ENCODE results near the gene ERAS.
"Not testable (repeated sequence)": the region's sequence is repeated elsewhere in the genome, so short reads cannot be mapped to it uniquely, and the experiment has no call there.

Gene ERAS

DNA sequence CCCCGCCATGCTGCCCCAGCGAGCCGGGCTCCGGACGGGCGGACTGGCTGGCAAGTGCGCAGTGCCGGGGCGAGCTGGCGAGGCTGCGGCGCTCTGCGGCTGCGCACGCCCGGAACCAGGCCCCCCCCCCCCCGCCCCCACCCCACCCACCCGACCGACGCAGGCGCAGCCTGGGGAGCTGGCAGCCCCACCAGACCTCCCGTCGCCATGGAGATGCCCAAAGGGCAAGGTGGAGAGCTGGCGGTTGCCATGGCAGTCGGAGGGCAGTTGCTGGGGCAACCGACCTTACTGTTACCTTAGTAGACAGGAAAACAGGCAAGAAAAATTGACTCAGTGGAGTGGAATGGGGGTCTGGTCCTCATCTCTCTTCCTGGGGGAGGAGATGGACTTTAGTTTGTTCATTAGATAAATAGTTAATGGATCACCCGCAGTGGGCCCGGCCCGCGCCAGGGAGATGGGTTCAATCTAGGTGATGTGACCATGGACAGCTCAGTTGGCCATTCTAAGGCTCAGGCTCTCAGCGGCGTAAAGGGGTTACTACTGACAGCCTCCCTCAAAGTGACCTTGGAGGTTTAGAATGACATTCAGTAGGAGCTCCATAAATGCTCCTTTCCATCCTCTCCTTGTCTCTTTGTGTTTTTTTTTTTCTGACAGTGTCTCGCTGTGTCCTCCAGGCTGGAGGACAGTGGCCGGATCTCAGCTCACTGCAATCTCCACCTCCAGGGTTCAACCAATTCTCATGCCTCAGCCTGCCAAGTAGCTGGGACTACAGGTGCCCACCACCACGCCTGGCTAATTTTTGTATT is 9.4 kb downstream of the ERAS start, which contains the start of gene PCSK1N:
Gene PCSK1N (minus strand): TSS at position 87 of the 806 bp plus-strand sequence. CDS start 78 bp downstream, at position 9.
- Mint-ChIP-seq H3K9me3 (ENCODE audit: low read depth) (no peaks in the 10 kb centered on the region), H3K4me1 (ENCODE audit: low read depth) (peaks cover 16% of the 10 kb centered on the region), H3K4me3 (peak within 1 kb of the TSS; percentile 89), H3K27me3 (no peaks in the 10 kb centered on the region), H3K27ac (peak within 1 kb of the TSS; percentile 58), H3K36me3 (no peaks in the 10 kb centered on the region)

- Mint-ChIP-seq H3K4me1 (ENCODE audit: low read depth) (peaks cover 5% of the 10 kb centered on the region), H3K27me3 (no peaks in the 10 kb centered on the region), H3K4me3 (no peak overlapping the region)
Observed at GRCh38 chrX:48839686-48840085, 13.4 kb downstream of the ERAS start.

GRCh38 chrX:48848847-48849246 is 22.5 kb downstream of the ERAS start:
- Mint-ChIP-seq H3K9me3 (ENCODE audit: low read depth) (no peaks in the 10 kb centered on the region), H3K36me3 (no peaks in the 10 kb centered on the region), H3K27me3 (peaks cover 1% of the 10 kb centered on the region), H3K4me1 (ENCODE audit: low read depth) (peaks cover 6% of the 10 kb centered on the region), H3K27ac (no peak overlapping the region), H3K4me3 (no peak overlapping the region)

More at GRCh38 chrX:48839686-48840085, 13.4 kb downstream of the ERAS start:
- H3K9me3 Mint-ChIP-seq (ENCODE audit: low read depth) = no peaks in the 10 kb centered on the region
- no peak overlapping the region for H3K27ac Mint-ChIP-seq
- no peaks in the 10 kb centered on the region for H3K36me3 Mint-ChIP-seq

GRCh38 chrX:48852857-48853256 is 26.5 kb downstream of the ERAS start:
- Mint-ChIP-seq H3K4me1 (ENCODE audit: low read depth) (peaks cover 10% of the 10 kb centered on the region), H3K36me3 (no peaks in the 10 kb centered on the region), H3K27ac (no peak overlapping the region), H3K9me3 (ENCODE audit: low read depth) (no peaks in the 10 kb centered on the region), H3K27me3 (peaks cover 6% of the 10 kb centered on the region), H3K4me3 (no peak overlapping the region)

GRCh38 chrX:48853494-48853893 is 27.2 kb downstream of the ERAS start:
- H3K27me3 Mint-ChIP-seq; H3K4me3 Mint-ChIP-seq; H3K27ac Mint-ChIP-seq; H3K9me3 Mint-ChIP-seq (ENCODE audit: low read depth); H3K36me3 Mint-ChIP-seq: not testable (repeated sequence)
- H3K4me1 Mint-ChIP-seq (ENCODE audit: low read depth) = peaks cover 10% of the 10 kb centered on the region

DNA sequence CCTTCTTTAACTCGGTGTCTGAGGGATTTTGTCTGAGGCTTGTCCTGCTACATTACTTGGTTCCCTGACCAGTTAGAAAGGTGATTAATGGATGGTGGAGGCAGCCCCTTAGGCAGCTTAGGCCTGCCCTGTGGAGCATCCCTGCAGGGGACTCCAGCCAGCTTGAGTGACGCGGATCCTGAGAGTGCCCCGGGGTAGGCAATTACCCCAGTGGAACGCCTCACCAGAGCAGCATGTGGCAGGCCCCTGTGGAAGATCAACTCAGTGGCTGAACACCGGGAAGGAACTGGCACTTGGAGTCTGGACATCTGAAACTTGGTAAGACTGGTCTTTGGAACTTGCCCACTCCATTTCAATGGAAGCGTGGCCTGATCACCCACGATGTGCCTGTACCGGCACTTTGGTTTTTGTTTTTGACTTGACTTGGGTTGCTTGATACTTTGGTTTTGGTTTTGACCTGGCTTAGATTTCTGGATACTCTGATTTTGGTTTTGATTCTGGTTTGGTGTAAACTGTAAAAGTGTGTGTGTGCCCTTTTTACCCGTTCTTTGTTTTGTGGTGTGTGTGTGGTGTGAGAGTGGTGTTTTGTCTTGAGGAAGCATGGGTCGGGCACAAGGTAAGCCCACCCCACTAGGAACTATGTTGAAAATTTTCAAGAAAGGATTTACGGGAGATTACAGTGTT is 27.9 kb downstream of the ERAS start:
- not testable (repeated sequence) for H3K27me3 Mint-ChIP-seq

GRCh38 chrX:48854898-48855297 is 28.6 kb downstream of the ERAS start:
- peak overlapping the region; percentile 50 for H3K27ac Mint-ChIP-seq

More for the DNA sequence above, 27.9 kb downstream of the ERAS start:
- not testable (repeated sequence) for H3K36me3 Mint-ChIP-seq; H3K4me3 Mint-ChIP-seq; H3K4me1 Mint-ChIP-seq (ENCODE audit: low read depth); H3K9me3 Mint-ChIP-seq (ENCODE audit: low read depth); H3K27ac Mint-ChIP-seq

GRCh38 chrX:48864210-48864609 is 37.9 kb downstream of the ERAS start:
- H3K9me3 Mint-ChIP-seq (ENCODE audit: low read depth) = no peaks in the 10 kb centered on the region
- H3K27me3 Mint-ChIP-seq = no peaks in the 10 kb centered on the region
- H3K4me1 Mint-ChIP-seq (ENCODE audit: low read depth) = no peaks in the 10 kb centered on the region
- no peak overlapping the region for H3K27ac Mint-ChIP-seq
- no peak overlapping the region for H3K4me3 Mint-ChIP-seq
- no peaks in the 10 kb centered on the region for H3K36me3 Mint-ChIP-seq

More at GRCh38 chrX:48854898-48855297, 28.6 kb downstream of the ERAS start:
- Mint-ChIP-seq H3K36me3 (no peaks in the 10 kb centered on the region), H3K4me3 (no peak overlapping the region), H3K27me3 (peaks cover 6% of the 10 kb centered on the region), H3K9me3 (ENCODE audit: low read depth) (no peaks in the 10 kb centered on the region), H3K4me1 (ENCODE audit: low read depth) (peaks cover 4% of the 10 kb centered on the region)

- not testable (repeated sequence) for H3K27ac Mint-ChIP-seq; H3K27me3 Mint-ChIP-seq; H3K4me3 Mint-ChIP-seq; H3K36me3 Mint-ChIP-seq; H3K4me1 Mint-ChIP-seq (ENCODE audit: low read depth); H3K9me3 Mint-ChIP-seq (ENCODE audit: low read depth)
Observed at GRCh38 chrX:48872017-48872416, 45.7 kb downstream of the ERAS start.

DNA sequence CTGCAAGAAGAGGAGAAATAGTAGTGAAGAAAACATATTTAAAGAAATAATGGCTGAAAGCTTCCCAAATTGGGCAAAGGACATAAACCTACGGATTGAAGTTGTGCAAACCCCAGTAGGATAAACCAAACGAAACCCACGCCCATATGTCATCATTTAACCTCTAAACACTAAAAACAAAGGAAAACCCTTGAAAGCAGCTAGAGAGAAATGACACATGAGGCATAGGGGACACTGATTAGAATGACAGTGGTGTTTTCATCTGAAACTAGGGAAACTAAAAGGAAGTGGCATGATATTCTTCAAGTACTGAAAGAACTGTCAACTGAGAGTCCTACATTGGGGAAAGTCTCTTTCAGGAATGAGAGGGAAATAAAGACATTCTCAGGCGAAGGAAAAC is 50.6 kb downstream of the ERAS start:
- H3K9me3 Mint-ChIP-seq (ENCODE audit: low read depth); H3K27ac Mint-ChIP-seq; H3K4me1 Mint-ChIP-seq (ENCODE audit: low read depth); H3K4me3 Mint-ChIP-seq; H3K27me3 Mint-ChIP-seq; H3K36me3 Mint-ChIP-seq: not testable (repeated sequence)

Data from activated naive CD8-positive, alpha-beta T cell (primary cell).